ENCODE results near the gene CYSRT1. TPM values are rescaled to one million over a fixed set of nuclear protein-coding genes. Genes with fewer than 3 reads are reported as not detected.

The CYSRT1 gene
- total RNA-seq, 3 donors from 2014 or later, result not detected

DNA sequence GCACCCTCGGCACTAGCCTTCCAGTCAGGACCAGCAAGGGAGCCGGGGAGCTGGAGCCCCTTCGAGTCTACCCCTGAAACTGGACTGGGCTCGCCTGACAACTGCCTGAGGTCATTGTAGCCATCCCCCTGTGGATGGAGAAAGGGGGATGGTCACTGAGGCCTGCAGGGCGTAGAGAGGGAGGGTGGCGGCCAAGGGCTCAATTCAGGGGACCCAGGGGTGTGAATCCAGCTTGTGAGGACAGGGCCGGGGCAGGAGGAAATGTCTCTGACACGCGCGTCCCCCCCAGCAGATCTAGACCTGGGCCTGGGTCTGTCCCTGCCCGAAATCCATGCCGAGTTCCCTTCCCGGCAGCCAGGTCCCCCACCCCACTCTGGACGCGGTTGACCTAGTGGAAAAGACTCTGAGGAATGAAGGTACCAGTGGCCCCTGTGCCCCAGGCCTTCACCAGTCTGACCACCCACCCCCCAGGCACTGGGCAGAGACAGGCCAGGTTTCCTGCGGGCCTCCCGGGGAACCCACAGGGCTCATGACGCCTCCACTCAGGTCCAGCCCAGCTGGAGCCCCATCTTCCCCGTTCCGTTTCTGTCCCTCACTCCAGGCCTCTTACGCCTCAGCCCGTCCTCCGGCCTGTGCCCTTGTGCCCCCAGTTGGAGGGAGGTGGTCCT lies 6.5 kb downstream of the CYSRT1 start:
- DNase-seq (no peak), ATAC-seq (no peak)
- intact Hi-C loops (cut with DNase I, micrococcal nuclease), result no loop called here
- Histone ChIP-seq H3K4me1 (ENCODE audit: low read depth) (peaks cover 32% of the 10 kb centered on the region), H3K36me3 (ENCODE audit: low read depth) (no peaks in the 10 kb centered on the region), H3K9me3 (no peaks in the 10 kb centered on the region), H3K4me3 (no peak overlapping the region)
- TF ChIP-seq, protein P1, sequence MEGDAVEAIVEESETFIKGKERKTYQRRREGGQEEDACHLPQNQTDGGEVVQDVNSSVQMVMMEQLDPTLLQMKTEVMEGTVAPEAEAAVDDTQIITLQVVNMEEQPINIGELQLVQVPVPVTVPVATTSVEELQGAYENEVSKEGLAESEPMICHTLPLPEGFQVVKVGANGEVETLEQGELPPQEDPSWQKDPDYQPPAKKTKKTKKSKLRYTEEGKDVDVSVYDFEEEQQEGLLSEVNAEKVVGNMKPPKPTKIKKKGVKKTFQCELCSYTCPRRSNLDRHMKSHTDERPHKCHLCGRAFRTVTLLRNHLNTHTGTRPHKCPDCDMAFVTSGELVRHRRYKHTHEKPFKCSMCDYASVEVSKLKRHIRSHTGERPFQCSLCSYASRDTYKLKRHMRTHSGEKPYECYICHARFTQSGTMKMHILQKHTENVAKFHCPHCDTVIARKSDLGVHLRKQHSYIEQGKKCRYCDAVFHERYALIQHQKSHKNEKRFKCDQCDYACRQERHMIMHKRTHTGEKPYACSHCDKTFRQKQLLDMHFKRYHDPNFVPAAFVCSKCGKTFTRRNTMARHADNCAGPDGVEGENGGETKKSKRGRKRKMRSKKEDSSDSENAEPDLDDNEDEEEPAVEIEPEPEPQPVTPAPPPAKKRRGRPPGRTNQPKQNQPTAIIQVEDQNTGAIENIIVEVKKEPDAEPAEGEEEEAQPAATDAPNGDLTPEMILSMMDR (IDR thresholded peaks at IDR 0.05), result no peak

DNA sequence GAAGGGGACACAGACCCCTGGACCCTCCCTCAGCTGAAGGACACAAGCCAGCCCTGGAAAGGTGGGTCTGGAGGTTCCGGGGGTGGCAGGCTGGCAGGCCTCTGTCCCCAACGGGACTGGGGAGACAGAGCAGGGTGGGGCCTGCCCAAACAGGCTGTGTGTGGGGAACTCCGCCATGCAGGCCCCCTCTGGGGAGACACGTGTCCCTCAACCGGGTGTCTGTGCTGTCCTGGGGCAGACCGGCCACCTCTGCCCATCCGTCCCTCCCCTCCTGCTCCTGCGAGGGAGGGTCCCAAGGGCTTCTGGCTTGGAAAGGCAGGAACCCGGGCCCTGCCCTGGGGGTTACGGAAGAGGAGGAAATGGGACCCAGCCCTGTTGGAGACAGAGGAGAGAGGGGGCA lies 7.1 kb downstream of the CYSRT1 start:
- TF ChIP-seq, protein P1 (IDR thresholded peaks at IDR 0.05), result no peak
- intact Hi-C loops (cut with DNase I, micrococcal nuclease), result no loop called here
- H3K4me1 ChIP-seq (ENCODE audit: low read depth), result peaks cover 33% of the 10 kb centered on the region
- ATAC-seq (no peak), DNase-seq (no peak)
- H3K36me3 ChIP-seq (ENCODE audit: low read depth), result no peaks in the 10 kb centered on the region
- no peak overlapping the region for H3K4me3 ChIP-seq
- H3K9me3 ChIP-seq, result no peaks in the 10 kb centered on the region

DNA sequence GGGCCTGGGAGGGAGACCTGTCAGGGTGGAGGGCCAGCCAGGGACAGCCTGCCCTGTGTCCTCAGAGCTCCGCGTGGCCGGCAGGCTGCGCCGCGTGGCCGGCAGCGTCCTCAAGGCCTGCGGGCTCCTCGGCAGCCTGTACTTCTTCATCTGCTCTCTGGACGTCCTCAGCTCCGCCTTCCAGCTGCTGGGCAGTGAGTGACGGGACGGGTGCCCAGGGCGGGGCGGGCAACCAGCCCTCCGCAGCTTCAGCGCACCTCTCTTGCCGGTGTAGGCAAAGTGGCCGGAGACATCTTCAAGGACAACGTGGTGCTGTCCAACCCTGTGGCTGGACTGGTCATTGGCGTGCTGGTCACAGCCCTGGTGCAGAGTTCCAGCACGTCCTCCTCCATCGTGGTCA lies 7.5 kb downstream of the CYSRT1 start:
- TF ChIP-seq, protein P1 (IDR thresholded peaks at IDR 0.05), result no peak
- DNase-seq (peak in 1 of 3 donors; percentile 41), ATAC-seq (peak; percentile 21)
- intact Hi-C loops (cut with DNase I, micrococcal nuclease), result no loop called here
- Histone ChIP-seq H3K36me3 (ENCODE audit: low read depth) (no peaks in the 10 kb centered on the region), H3K9me3 (no peaks in the 10 kb centered on the region), H3K4me1 (ENCODE audit: low read depth) (peaks cover 32% of the 10 kb centered on the region), H3K4me3 (no peak overlapping the region)

DNA sequence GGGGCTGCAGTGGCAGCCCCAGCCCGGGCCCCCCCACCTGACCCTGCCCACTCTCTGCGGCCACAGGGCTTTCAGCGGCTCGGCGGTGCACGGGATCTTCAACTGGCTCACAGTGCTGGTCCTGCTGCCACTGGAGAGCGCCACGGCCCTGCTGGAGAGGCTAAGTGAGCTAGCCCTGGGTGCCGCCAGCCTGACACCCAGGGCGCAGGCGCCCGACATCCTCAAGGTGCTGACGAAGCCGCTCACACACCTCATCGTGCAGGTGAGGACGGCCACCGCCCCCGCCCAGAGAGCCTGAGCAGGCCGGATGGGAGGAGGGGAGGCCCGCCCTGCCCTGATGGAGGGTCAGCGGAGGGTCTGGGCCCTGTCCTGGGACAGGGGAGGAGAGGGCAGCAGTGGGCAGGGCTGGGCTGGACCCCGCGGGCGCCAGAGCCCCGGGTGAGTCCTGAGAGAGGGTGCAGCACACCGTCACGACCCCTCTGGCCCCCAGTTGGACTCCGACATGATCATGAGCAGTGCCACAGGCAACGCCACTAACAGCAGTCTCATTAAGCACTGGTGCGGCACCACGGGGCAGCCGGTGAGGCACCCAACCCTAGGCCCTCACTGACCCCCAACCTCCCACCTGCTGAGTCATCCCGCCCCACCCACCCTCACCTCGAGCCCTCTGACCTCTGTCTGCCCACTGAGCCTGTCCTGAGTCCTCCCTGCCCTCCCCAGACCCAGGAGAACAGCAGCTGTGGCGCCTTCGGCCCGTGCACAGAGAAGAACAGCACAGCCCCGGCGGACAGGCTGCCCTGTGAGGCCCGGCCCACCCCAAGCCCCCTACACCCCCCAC lies 8.4 kb downstream of the CYSRT1 start:
- no peaks in the 10 kb centered on the region for H3K9me3 ChIP-seq
- no peak overlapping the region for H3K4me3 ChIP-seq
- ATAC-seq (peak; percentile 13), DNase-seq (peak in 1 of 3 donors; percentile 26)
- TF ChIP-seq, protein P1 (IDR thresholded peaks at IDR 0.05), result no peak
- intact Hi-C loops (cut with DNase I, micrococcal nuclease), result no loop called here
- peaks cover 34% of the 10 kb centered on the region for H3K4me1 ChIP-seq (ENCODE audit: low read depth)
- H3K36me3 ChIP-seq (ENCODE audit: low read depth), result no peaks in the 10 kb centered on the region

DNA sequence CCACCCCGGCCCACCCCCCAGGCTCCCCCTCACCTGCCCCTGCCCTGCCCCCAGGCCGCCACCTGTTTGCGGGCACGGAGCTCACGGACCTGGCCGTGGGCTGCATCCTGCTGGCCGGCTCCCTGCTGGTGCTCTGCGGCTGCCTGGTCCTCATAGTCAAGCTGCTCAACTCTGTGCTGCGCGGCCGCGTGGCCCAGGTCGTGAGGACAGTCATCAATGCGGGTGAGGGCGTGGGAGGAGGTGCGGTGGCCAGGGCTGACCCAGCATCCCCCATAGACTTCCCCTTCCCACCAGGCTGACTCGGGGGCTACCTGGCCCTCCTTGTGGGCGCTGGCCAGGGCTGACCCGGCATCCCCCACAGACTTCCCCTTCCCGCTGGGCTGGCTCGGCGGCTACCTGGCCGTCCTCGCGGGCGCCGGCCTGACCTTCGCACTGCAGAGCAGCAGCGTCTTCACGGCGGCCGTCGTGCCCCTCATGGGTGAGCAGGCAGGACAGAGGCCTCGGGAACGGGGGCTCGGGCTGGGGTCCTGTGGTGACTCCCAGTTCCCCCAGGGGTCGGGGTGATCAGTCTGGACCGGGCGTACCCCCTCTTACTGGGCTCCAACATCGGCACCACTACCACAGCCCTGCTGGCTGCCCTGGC lies 9.2 kb downstream of the CYSRT1 start:
- Histone ChIP-seq H3K4me3 (no peak overlapping the region), H3K9me3 (no peaks in the 10 kb centered on the region), H3K4me1 (ENCODE audit: low read depth) (peaks cover 37% of the 10 kb centered on the region), H3K36me3 (ENCODE audit: low read depth) (no peaks in the 10 kb centered on the region)
- intact Hi-C loops (cut with DNase I, micrococcal nuclease), result no loop called here
- no peak for DNase-seq
- ATAC-seq, result no peak
- TF ChIP-seq, protein P1 (IDR thresholded peaks at IDR 0.05), result no peak
